Central memory CD8-positive, alpha-beta T cell (primary cell): ENCODE results near the gene EIF3K.
"Not testable (repeated sequence)": the region's sequence is repeated elsewhere in the genome, so short reads cannot be mapped to it uniquely, and the experiment has no call there.

ENCODE experiments used
- ATAC-seq: fragments of 150-1000 bp; cut with Tn5 transposase; replicated peaks from 2 replicates; pipeline ENCODE4 v1.10.0; 2022; ENCODE audit warnings: mild to moderate bottlenecking, moderate FRiP score, moderate number of reproducible peaks; ENCODE audit not compliant: poor library complexity, severe bottlenecking; ENCODE audit errors: extremely low read depth
- DNase-seq, 2 donors: peaks; one replicate each; pipeline ENCODE4 v3.0.0; 2021; ENCODE audit warnings: low spot score in 2 of 2
- H3K27ac Mint-ChIP-seq: one replicate; pipeline ENCODE4 v1.8.0; 2022; ENCODE audit warnings: low read depth, mild to moderate bottlenecking, moderate library complexity, mixed read lengths
- H3K27me3 Mint-ChIP-seq: one replicate; pipeline ENCODE4 v1.8.0; 2022; ENCODE audit warnings: mixed read lengths
- H3K36me3 Mint-ChIP-seq: one replicate; pipeline ENCODE4 v1.8.0; 2022; ENCODE audit warnings: mild to moderate bottlenecking, moderate library complexity, mixed read lengths; ENCODE audit not compliant: insufficient read depth
- H3K4me1 Mint-ChIP-seq: one replicate; pipeline ENCODE4 v1.8.0; 2022; ENCODE audit warnings: mixed read lengths
- H3K4me3 Mint-ChIP-seq: one replicate; pipeline ENCODE4 v1.8.0; 2022; ENCODE audit warnings: mild to moderate bottlenecking, moderate library complexity, mixed read lengths
- H3K9me3 Mint-ChIP-seq: one replicate; pipeline ENCODE4 v1.8.0; 2022; ENCODE audit warnings: mixed read lengths

The EIF3K gene, protein sequence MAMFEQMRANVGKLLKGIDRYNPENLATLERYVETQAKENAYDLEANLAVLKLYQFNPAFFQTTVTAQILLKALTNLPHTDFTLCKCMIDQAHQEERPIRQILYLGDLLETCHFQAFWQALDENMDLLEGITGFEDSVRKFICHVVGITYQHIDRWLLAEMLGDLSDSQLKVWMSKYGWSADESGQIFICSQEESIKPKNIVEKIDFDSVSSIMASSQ

DNA sequence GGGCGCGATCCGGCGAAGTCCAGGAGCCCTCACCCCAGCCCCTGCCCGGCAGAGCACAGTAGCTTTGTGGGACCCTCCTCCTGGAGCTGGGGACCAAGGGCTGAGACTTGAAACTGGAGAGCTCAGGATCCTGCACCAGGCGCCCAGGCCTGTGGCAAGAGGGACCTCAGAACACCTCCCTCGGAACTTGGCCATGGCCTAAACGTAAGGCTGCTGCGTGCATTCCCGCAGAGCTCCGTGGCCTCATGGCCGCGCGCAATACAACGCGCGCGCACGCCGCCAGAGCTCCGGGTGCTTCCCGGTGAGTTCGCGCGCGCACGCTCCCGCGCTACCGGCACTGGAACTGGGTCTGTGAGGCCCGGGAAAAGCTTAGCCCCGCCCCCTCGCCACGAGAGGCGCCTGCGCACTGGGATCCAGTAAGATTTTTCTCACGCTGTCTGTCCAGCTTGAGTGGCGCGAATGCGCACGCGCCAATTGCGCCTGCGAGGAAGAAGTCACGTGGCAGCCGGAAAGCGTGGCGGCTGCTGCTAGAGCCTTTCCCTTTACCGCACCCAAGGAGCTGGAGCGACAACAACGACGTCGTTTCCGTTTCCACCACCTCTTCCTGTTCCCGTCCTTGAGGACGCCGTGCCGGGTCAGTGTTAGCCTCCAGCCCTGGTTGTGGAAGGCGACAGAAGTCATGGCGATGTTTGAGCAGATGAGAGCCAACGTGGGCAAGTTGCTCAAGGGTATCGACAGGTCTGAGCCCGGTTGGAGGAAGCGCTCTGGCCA lies at the start of gene EIF3K:
TSS of gene EIF3K (plus strand) at position 599 of the 771 bp plus-strand sequence. CDS start at position 680, 81 bp downstream.
- H3K4me3 Mint-ChIP-seq = peak within 1 kb of the TSS; percentile 97
- peak within 1 kb of the TSS; percentile 99 for H3K27ac Mint-ChIP-seq
- ATAC-seq = peak; percentile 65
- peaks cover 49% of the 10 kb centered on the region for H3K36me3 Mint-ChIP-seq
- no peaks in the 10 kb centered on the region for H3K9me3 Mint-ChIP-seq
- H3K27me3 Mint-ChIP-seq = no peaks in the 10 kb centered on the region
- H3K4me1 Mint-ChIP-seq = peaks cover 49% of the 10 kb centered on the region
- DNase-seq = peak; percentile 91

DNA sequence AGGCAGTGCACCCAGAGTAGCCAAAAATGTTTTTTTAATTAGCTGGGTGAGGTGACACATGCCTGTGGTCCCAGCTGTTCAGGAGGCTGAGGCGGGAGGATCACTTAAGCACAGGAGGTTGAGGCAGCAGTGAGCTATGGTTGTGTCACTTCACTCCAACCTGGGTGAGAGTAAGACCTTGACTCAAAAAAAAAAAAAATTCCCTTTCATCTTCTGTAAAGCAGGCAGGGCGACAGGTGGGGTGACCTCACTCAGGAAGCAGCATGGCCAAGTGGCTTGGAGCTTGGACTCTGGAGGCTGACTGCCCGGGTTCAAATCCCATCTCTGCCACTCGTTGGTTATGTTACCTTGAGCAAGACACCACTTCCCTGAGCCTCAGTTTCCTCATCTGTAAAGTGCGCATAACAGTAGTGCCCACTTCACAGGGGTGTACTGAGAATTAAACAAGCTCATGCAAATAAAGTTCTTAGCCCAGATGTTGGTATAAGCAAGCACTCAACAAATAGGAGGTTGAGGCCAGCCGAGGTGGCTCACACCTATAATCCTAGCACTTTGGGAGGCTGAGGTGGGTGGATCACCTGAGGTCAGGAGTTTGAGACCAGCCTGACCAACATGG lies 49.5 kb upstream of the EIF3K start:
- H3K4me1 Mint-ChIP-seq = peaks cover 11% of the 10 kb centered on the region
- no peak overlapping the region for H3K27ac Mint-ChIP-seq
- no peak for ATAC-seq
- no peak for DNase-seq
- H3K9me3 Mint-ChIP-seq = no peaks in the 10 kb centered on the region
- H3K36me3 Mint-ChIP-seq = peaks cover 2% of the 10 kb centered on the region
- H3K27me3 Mint-ChIP-seq = no peaks in the 10 kb centered on the region
- no peak overlapping the region for H3K4me3 Mint-ChIP-seq

DNA sequence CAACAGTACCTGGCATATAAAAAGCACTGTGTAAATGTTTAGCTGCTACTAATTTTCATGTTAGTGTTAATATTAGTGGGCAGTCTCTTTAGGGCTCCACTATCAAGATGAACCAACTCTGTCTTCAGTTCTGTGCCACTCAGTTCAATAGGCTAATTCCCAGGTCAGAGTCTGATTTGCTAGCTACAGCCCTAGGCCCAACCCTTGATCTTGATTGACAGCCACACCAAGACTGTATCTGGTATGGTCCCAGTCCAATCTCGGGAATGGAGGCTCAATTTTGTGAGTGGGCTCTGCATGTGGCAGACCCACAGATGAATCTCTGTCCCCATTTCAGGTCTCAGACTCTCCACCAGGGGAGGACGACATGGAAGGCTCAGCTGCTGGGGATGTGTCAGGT lies 47.3 kb upstream of the EIF3K start:
- H3K9me3 Mint-ChIP-seq = no peaks in the 10 kb centered on the region
- peaks cover 5% of the 10 kb centered on the region for H3K4me1 Mint-ChIP-seq
- DNase-seq (no peak), ATAC-seq (no peak)
- peaks cover 2% of the 10 kb centered on the region for H3K36me3 Mint-ChIP-seq
- peak overlapping the region; percentile 65 for H3K27ac Mint-ChIP-seq
- no peak overlapping the region for H3K4me3 Mint-ChIP-seq
- H3K27me3 Mint-ChIP-seq = no peaks in the 10 kb centered on the region

DNA sequence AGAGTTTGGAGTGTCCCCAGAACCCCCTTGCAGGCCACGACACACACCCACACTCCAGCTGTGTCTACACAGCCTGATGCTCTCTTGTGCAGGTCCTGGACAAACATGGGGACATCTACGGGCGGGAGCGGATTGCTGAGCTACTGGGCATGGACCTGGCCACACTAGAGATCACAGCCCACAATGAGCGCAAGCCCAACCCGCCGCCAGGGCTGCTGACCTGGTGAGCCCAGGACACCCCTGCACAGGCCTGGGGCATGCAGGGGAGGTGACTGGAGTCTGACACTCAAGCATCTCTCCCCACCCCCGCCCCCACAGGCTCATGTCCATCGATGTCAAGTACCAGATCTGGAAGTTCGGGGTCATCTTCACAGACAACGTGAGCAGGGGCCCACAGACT lies 41.2 kb upstream of the EIF3K start:
- no peak overlapping the region for H3K4me3 Mint-ChIP-seq
- H3K4me1 Mint-ChIP-seq = peaks cover 10% of the 10 kb centered on the region

DNA sequence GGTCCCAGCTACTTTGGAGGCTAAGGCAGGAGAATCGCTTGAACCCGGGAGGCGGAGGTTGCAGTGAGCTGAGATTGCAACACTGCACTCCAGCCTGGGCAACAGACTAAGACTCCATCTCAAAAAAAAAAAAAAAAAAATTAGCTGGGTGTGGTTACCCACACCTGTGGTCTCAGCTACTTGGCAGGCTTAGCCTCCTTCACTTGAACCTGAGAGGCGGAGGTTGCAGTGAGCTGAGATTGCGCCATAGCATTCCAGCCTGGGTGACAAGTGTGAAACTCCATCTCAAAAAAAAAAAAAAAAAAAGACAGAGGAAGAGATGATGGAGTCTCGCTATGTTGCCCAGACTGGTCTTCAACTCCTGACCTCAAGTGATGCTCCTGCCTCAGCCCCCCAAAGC lies 39.7 kb upstream of the EIF3K start:
- H3K27ac Mint-ChIP-seq = peak overlapping the region; percentile 69
- peak; percentile 92 for ATAC-seq
- not testable (repeated sequence) for H3K4me3 Mint-ChIP-seq, H3K27me3 Mint-ChIP-seq, DNase-seq, H3K9me3 Mint-ChIP-seq, H3K36me3 Mint-ChIP-seq
- H3K4me1 Mint-ChIP-seq = peaks cover 16% of the 10 kb centered on the region

More for the DNA sequence above, 41.2 kb upstream of the EIF3K start:
- ATAC-seq (no peak), DNase-seq (no peak)
- Mint-ChIP-seq H3K27ac (no peak overlapping the region), H3K9me3 (no peaks in the 10 kb centered on the region), H3K27me3 (no peaks in the 10 kb centered on the region), H3K36me3 (no peaks in the 10 kb centered on the region)

DNA sequence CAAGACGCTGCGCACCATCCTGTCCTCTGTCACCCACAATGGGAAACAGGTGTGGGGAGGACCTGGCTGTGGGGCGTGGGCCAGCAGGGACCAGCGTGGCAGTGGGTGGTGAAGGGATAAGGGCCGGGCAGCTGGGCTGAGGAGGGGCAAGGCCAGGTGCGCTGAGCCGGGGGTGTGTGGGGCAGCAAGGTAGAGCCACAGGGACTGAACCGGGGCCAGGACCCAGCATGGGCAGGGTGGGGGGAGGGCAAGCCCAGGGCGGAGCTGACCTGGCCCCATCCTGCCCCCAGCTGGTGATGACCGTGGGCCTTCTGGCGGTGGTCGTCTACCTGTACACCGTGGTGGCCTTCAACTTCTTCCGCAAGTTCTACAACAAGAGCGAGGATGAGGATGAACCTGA lies 38.9 kb upstream of the EIF3K start:
- H3K27ac Mint-ChIP-seq = peak overlapping the region; percentile 69
- ATAC-seq = no peak

DNA sequence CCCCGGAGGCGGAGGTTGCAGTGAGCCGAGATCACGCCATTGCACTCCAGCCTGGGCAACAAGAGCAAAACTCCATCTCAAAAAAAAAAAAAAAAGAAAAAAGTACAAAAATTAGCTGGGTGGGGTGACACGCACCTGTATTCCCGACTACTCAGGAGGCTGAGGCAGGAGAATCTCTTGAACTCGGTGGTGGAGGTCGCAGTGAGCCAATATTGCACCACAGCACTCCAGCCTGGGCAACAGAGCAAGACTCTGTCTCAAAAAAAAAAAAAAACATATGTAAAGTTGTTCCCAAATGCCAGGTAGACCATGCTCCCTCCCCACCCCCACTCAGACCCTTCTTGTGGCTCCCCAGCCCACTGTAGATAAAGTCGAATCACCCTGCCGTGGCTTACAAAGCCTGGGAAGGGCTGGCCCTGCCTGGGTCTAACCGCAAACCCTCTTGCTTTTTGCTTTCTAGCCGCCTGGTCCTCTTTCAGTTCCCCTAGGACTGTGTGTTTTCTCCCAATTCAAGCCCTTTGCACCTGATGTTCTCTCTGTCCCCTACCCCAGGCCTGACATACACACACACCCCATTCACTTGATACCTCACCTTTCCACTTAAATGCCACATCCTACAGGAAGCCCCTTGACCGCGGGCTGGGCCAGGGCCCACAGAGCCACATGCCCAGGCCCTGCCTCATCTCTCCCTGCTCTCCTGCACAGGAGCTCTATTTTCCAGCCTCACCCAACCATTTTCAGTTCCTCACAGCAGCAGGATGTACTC lies 35.6 kb upstream of the EIF3K start:
- H3K4me1 Mint-ChIP-seq = peaks cover 16% of the 10 kb centered on the region
- H3K27me3 Mint-ChIP-seq = no peaks in the 10 kb centered on the region
- no peak overlapping the region for H3K4me3 Mint-ChIP-seq
- DNase-seq = no peak
- H3K36me3 Mint-ChIP-seq = peaks cover 8% of the 10 kb centered on the region
- ATAC-seq = no peak
- H3K27ac Mint-ChIP-seq = peak overlapping the region; percentile 1
- no peaks in the 10 kb centered on the region for H3K9me3 Mint-ChIP-seq

More for the DNA sequence above, 38.9 kb upstream of the EIF3K start:
- DNase-seq = no peak
- H3K9me3 Mint-ChIP-seq = no peaks in the 10 kb centered on the region
- peaks cover 2% of the 10 kb centered on the region for H3K36me3 Mint-ChIP-seq
- no peak overlapping the region for H3K4me3 Mint-ChIP-seq
- H3K27me3 Mint-ChIP-seq = no peaks in the 10 kb centered on the region
- peaks cover 16% of the 10 kb centered on the region for H3K4me1 Mint-ChIP-seq

DNA sequence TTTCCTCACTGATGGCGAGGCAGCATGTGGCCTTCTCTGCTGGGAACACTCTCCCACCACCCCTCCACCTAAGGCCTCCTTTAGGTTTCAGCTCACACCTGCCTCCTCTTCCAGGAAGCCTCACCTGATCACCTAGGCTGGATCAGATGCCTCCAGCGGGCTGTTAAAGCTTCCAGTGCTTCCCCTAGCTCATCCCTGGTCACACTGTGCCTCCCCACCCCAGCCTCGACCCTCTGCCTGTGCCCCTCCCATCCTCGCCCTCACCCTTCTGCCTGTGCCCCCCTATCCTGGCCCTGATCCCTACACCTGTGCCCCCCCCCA lies 35.0 kb upstream of the EIF3K start:
- peaks cover 16% of the 10 kb centered on the region for H3K4me1 Mint-ChIP-seq
- H3K4me3 Mint-ChIP-seq = no peak overlapping the region
- no peaks in the 10 kb centered on the region for H3K9me3 Mint-ChIP-seq
- DNase-seq = no peak
- no peaks in the 10 kb centered on the region for H3K27me3 Mint-ChIP-seq
- ATAC-seq = no peak
- peak overlapping the region; percentile 1 for H3K27ac Mint-ChIP-seq
- H3K36me3 Mint-ChIP-seq = peaks cover 12% of the 10 kb centered on the region

DNA sequence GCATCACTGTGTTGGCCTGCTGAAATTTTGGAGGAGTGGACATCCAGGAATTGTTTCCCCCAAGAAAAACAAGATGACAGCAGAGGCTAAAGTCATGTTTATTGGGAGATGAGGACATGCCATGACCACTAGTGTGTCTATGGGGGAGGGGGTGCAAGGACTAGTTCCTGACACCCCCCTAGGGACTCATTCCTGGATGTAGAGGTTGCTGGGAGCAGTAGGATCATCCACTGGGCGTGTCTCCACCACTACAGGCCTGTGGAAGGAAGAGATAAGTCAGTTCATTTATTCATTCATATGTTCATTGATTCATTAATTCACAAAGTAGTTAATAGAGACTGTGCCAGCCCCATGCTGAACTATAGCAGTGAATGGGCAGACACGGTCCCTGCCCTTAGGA lies 31.4 kb upstream of the EIF3K start:
- H3K27ac Mint-ChIP-seq = no peak overlapping the region

DNA sequence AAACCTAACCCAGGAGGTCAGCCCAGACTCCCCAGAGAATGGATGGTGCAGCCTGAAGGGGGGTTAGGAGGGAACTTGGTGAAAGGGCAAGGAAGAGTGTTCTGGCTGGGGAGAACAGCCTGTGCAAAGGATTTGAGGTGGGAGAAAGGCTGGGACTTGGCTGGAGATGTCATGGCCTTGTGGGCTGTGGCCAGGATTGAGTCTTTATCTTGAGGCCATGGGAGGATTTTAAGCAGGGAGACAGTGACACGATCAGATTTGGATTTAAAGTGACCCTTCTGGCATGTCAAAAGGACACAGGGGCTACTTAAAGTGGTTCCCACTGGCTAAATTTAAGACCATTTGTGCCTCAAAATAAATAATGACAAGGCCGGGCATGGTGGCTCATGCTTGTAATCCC lies 30.9 kb upstream of the EIF3K start:
- H3K4me3 Mint-ChIP-seq = no peak overlapping the region
- H3K36me3 Mint-ChIP-seq = peaks cover 36% of the 10 kb centered on the region
- peaks cover 6% of the 10 kb centered on the region for H3K4me1 Mint-ChIP-seq
- no peak for ATAC-seq
- no peak for DNase-seq
- H3K27ac Mint-ChIP-seq = no peak overlapping the region
- H3K9me3 Mint-ChIP-seq = no peaks in the 10 kb centered on the region
- no peaks in the 10 kb centered on the region for H3K27me3 Mint-ChIP-seq

More for the DNA sequence above, 31.4 kb upstream of the EIF3K start:
- no peaks in the 10 kb centered on the region for H3K27me3 Mint-ChIP-seq
- peaks cover 6% of the 10 kb centered on the region for H3K4me1 Mint-ChIP-seq
- H3K9me3 Mint-ChIP-seq = no peaks in the 10 kb centered on the region
- DNase-seq (no peak), ATAC-seq (no peak)
- H3K36me3 Mint-ChIP-seq = peaks cover 36% of the 10 kb centered on the region
- no peak overlapping the region for H3K4me3 Mint-ChIP-seq

DNA sequence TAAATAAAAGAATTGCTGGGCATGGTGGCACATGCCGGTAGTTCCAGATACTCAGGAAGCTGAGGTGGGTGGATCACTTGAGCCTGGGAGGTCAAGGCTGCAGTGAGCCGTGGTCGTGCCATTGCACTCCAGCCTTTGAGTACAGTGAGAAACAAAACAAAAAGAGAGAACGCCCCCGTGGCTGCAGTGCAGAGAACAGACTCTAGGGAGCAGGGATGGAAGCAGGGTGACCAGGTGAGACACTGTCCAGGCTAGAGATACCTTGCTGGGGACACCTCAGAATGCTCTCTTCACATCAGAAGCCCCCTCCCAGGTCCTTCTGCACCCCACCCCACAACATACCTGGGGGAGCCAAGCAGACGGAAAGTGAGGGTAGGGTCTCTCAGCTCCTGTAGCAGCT lies 26.0 kb upstream of the EIF3K start:
- H3K27ac Mint-ChIP-seq = no peak overlapping the region
- H3K36me3 Mint-ChIP-seq = peaks cover 58% of the 10 kb centered on the region
- ATAC-seq (no peak), DNase-seq (no peak)
- H3K4me3 Mint-ChIP-seq = no peak overlapping the region
- no peaks in the 10 kb centered on the region for H3K9me3 Mint-ChIP-seq
- no peaks in the 10 kb centered on the region for H3K4me1 Mint-ChIP-seq
- no peaks in the 10 kb centered on the region for H3K27me3 Mint-ChIP-seq

DNA sequence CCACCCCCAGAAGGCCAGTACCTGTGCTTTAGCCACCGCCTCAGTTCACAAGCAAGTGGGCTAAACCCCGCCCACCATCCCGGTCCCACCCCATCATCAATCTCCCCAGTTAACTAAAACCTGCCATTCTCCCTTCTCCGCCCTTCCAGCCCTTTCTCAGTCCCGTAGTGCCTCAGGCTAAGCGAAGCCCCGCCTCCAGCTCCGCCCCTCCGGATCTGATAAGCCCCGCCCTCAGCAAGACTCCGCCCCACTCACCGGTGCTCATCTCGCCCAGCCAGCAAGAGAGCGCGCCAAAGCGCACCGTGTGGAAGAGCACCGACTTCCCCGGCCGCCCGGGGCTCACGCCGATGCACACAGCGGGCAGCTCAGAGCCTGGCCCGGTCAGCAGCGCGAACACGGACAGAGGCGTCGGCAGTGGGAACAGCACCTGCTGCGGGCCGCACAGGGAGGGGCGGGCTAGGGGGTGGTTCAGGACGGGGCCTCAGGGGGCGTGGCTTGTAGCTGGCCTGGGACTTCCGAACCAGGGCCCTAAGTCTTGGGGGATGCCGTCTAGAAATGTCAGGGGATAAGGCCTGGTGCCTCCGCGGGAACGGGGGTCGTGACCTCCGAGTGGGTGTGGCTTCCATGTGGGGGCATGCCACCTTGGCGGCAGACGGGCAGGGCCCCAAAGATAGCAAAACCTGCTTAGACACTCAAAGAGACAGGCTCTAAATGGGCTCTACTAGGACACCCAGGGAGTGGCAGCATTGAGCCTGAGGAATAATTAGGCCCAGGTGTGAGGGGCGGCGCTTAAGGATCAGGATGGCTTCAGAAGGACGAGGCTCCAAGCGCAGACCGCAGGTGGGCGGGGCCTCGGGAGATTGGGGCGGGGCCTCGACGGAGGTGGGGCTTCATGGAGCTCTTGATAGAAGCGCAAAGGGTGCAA lies 22.7 kb upstream of the EIF3K start:
- DNase-seq (no peak), ATAC-seq (no peak)
- no peaks in the 10 kb centered on the region for H3K9me3 Mint-ChIP-seq
- H3K4me3 Mint-ChIP-seq = no peak overlapping the region
- peaks cover 56% of the 10 kb centered on the region for H3K36me3 Mint-ChIP-seq
- no peak overlapping the region for H3K27ac Mint-ChIP-seq
- no peaks in the 10 kb centered on the region for H3K27me3 Mint-ChIP-seq
- H3K4me1 Mint-ChIP-seq = peaks cover 11% of the 10 kb centered on the region
